Measurements from ENCODE around the gene ZBTB40.
A peak's percentile ranks its signal among the peaks of the same experiment; 100 is the strongest.

The ZBTB40 gene

DNA sequence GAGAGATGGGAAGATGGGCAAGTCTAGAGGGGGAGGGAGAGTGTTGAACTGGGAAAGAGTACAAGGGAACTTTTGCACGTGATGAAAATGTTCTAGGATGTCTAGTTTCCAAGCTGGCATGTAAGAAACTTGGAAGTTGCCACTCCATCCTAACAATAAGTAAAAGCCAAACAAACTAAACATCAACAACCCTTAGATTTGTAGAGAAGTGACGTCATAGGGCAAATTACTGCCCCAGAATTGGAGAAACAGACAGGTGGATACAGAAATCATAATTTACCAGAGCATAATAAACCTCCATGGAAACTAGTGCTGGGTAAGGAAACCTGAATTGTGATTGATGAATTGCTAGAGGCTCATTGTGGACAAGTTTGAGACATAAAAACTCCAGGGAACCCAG lies 14.7 kb upstream of the ZBTB40 start:
- no peaks in the 10 kb centered on the region for H3K4me1 ChIP-seq (ENCODE audit: control insufficient read depth, insufficient read depth, low read length, poor library complexity, severe bottlenecking)
- peaks cover 10% of the 10 kb centered on the region for H3K9me3 ChIP-seq (ENCODE audit: control insufficient read depth, low read length)
- no peaks in the 10 kb centered on the region for H3K36me3 ChIP-seq (ENCODE audit: control insufficient read depth, insufficient read depth, low read length)
- WGBS, 2 experiments (ENCODE audit: insufficient coverage in 2 of 2), result no CpG with 5 or more reads among the region's 2 CpGs
- no peak overlapping the region for H3K27ac ChIP-seq (ENCODE audit: low read depth, low read length, severe bottlenecking)
- no peak overlapping the region for H3K4me3 ChIP-seq (ENCODE audit: extremely low read depth, insufficient read depth, low read length, poor library complexity, severe bottlenecking)

DNA sequence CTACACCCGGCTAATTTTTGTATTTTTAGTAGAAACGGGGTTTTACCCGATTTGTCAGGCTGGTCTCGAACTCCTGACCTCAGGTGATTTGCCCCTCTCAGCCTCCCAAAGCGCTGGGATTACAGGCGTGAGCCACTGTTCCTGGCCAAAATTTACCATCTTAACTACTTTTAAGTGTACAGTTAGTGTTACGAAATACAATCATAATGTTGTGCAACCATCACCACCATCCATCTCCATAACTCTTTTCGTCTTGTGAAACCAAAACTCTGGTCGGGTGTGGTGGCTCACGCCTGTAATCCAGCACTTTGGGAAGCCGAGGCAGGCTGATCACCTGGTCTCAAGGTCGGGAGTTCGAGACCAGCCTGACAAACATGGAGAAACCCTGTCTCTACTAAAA lies 14.1 kb upstream of the ZBTB40 start:
- 80 to 91% methylated on average over 10 to 11 of the region's 13 CpGs for WGBS, 2 experiments (ENCODE audit: insufficient coverage in 2 of 2)
- peaks cover 10% of the 10 kb centered on the region for H3K9me3 ChIP-seq (ENCODE audit: control insufficient read depth, low read length)
- H3K4me3 ChIP-seq (ENCODE audit: extremely low read depth, insufficient read depth, low read length, poor library complexity, severe bottlenecking), result no peak overlapping the region
- no peak overlapping the region for H3K27ac ChIP-seq (ENCODE audit: low read depth, low read length, severe bottlenecking)
- H3K36me3 ChIP-seq (ENCODE audit: control insufficient read depth, insufficient read depth, low read length), result no peaks in the 10 kb centered on the region
- no peaks in the 10 kb centered on the region for H3K4me1 ChIP-seq (ENCODE audit: control insufficient read depth, insufficient read depth, low read length, poor library complexity, severe bottlenecking)

GRCh38 chr1:22440582-22440981 lies 11.1 kb upstream of the ZBTB40 start:
- Histone ChIP-seq H3K27ac (ENCODE audit: low read depth, low read length, severe bottlenecking) (no peak overlapping the region), H3K4me3 (ENCODE audit: extremely low read depth, insufficient read depth, low read length, poor library complexity, severe bottlenecking) (no peak overlapping the region), H3K9me3 (ENCODE audit: control insufficient read depth, low read length) (peaks cover 10% of the 10 kb centered on the region), H3K36me3 (ENCODE audit: control insufficient read depth, insufficient read depth, low read length) (no peaks in the 10 kb centered on the region), H3K4me1 (ENCODE audit: control insufficient read depth, insufficient read depth, low read length, poor library complexity, severe bottlenecking) (peaks cover 2% of the 10 kb centered on the region)

DNA sequence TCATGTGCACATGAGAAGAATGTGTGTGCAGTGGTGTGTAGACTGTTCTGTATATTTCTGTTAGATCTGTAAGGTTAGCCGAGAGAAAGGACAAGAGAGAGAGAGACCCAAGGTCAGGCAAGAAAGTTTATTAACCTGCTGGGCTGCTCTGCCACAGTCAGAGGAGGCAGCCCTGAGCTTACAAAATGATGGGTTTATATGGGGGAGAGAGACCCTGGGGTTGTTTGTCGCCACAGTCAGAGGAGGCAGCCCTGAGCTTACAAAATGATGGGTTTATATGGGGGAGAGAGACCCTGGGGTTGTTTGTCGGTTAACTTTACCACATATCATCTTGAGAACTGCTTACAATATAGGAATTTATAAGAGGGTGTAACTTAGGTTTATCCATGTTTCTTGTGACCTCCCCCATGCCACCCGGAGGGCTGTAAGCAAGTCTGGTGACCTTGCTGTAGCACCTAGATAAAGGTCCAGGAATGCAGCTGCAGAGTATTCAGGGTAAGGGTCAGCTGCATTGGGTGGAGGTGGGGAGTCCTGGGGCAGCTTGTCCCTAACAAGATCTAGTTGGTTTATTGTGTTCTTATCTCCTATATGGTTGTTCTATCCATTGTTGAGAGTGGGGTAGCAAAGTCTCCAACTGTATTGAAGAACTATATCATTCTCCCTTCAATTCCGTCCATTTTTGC lies 9.3 kb upstream of the ZBTB40 start:
- 44 to 45% methylated on average over 1 of the region's 5 CpGs for WGBS, 2 experiments (ENCODE audit: insufficient coverage in 2 of 2)
- Histone ChIP-seq H3K4me3 (ENCODE audit: extremely low read depth, insufficient read depth, low read length, poor library complexity, severe bottlenecking) (no peak overlapping the region), H3K36me3 (ENCODE audit: control insufficient read depth, insufficient read depth, low read length) (no peaks in the 10 kb centered on the region), H3K4me1 (ENCODE audit: control insufficient read depth, insufficient read depth, low read length, poor library complexity, severe bottlenecking) (peaks cover 8% of the 10 kb centered on the region), H3K27ac (ENCODE audit: low read depth, low read length, severe bottlenecking) (no peak overlapping the region), H3K9me3 (ENCODE audit: control insufficient read depth, low read length) (peaks cover 10% of the 10 kb centered on the region)

- Histone ChIP-seq H3K36me3 (ENCODE audit: control insufficient read depth, insufficient read depth, low read length) (no peaks in the 10 kb centered on the region), H3K4me1 (ENCODE audit: control insufficient read depth, insufficient read depth, low read length, poor library complexity, severe bottlenecking) (peaks cover 17% of the 10 kb centered on the region), H3K9me3 (ENCODE audit: control insufficient read depth, low read length) (peaks cover 10% of the 10 kb centered on the region), H3K4me3 (ENCODE audit: extremely low read depth, insufficient read depth, low read length, poor library complexity, severe bottlenecking) (no peak overlapping the region), H3K27ac (ENCODE audit: low read depth, low read length, severe bottlenecking) (no peak overlapping the region)
- 38% methylated on average over 1 of the region's 4 CpGs; no CpG with 5 or more reads in 1 of the 2 experiments for WGBS, 2 experiments (ENCODE audit: insufficient coverage in 2 of 2)
Measured at GRCh38 chr1:22443332-22443731, 8.3 kb upstream of the ZBTB40 start.

DNA sequence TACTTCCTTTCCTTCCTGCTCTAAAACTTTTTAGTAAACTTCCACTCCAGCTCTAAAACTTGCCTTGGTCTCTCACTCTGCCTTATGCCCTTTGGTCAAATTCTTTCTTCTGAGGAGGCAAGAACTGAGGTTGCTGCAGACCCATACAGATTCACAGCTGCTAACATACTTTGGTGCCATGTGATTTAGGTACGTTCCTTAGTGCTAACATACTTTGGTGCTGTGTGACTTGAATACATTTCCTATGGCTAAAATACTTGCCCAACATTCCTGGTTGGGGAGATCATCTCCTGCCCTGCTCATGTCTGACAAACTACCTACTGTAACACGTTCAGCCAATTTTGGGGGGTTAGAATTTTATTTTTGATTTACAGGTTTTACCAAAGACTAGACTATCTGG lies 6.8 kb upstream of the ZBTB40 start:
- Histone ChIP-seq H3K4me1 (ENCODE audit: control insufficient read depth, insufficient read depth, low read length, poor library complexity, severe bottlenecking) (peaks cover 19% of the 10 kb centered on the region), H3K36me3 (ENCODE audit: control insufficient read depth, insufficient read depth, low read length) (no peaks in the 10 kb centered on the region), H3K27ac (ENCODE audit: low read depth, low read length, severe bottlenecking) (no peak overlapping the region), H3K9me3 (ENCODE audit: control insufficient read depth, low read length) (peaks cover 6% of the 10 kb centered on the region), H3K4me3 (ENCODE audit: extremely low read depth, insufficient read depth, low read length, poor library complexity, severe bottlenecking) (no peak overlapping the region)
- 100% methylated on average over 1 of the region's 2 CpGs; no CpG with 5 or more reads in 1 of the 2 experiments for WGBS, 2 experiments (ENCODE audit: insufficient coverage in 2 of 2)

DNA sequence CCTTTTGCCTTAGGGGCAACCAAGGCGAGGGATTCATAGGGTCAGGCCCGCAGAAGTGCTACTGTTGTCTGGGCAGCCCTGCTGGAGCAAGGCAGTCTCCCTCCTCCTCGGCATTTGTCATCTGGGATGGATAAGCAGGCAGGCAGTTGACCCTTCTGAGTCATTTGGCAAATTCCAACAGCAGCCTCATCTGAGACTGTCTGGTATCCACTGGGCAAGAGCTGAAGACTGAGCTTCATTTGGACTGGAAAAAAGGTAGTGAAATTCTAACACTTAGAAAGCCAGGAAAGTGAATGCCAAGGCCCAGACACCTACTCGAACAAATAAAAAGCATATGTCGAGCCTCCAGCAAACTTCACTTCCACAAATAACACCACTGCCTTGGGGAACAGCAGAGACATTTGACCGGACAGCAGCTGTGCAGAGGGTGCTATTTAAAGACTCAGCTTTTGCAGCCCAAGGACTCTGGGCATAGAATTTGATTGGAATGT lies 4.0 kb upstream of the ZBTB40 start:
- H3K9me3 ChIP-seq (ENCODE audit: control insufficient read depth, low read length), result peaks cover 7% of the 10 kb centered on the region
- peak overlapping the region; percentile 83 for H3K27ac ChIP-seq (ENCODE audit: low read depth, low read length, severe bottlenecking)
- WGBS, 2 experiments (ENCODE audit: insufficient coverage in 2 of 2), result 66 to 84% methylated on average over 3 to 4 of the region's 6 CpGs
- no peak overlapping the region for H3K4me3 ChIP-seq (ENCODE audit: extremely low read depth, insufficient read depth, low read length, poor library complexity, severe bottlenecking)
- no peaks in the 10 kb centered on the region for H3K36me3 ChIP-seq (ENCODE audit: control insufficient read depth, insufficient read depth, low read length)
- peaks cover 19% of the 10 kb centered on the region for H3K4me1 ChIP-seq (ENCODE audit: control insufficient read depth, insufficient read depth, low read length, poor library complexity, severe bottlenecking)

- Histone ChIP-seq H3K27ac (ENCODE audit: low read depth, low read length, severe bottlenecking) (no peak overlapping the region), H3K4me3 (ENCODE audit: extremely low read depth, insufficient read depth, low read length, poor library complexity, severe bottlenecking) (no peak overlapping the region), H3K36me3 (ENCODE audit: control insufficient read depth, insufficient read depth, low read length) (no peaks in the 10 kb centered on the region), H3K4me1 (ENCODE audit: control insufficient read depth, insufficient read depth, low read length, poor library complexity, severe bottlenecking) (peaks cover 17% of the 10 kb centered on the region), H3K9me3 (ENCODE audit: control insufficient read depth, low read length) (peaks cover 7% of the 10 kb centered on the region)
- 66 to 92% methylated on average over 5 to 6 of the region's 7 CpGs for WGBS, 2 experiments (ENCODE audit: insufficient coverage in 2 of 2)
Measured at GRCh38 chr1:22449636-22450035, 2.0 kb upstream of the ZBTB40 start.

DNA sequence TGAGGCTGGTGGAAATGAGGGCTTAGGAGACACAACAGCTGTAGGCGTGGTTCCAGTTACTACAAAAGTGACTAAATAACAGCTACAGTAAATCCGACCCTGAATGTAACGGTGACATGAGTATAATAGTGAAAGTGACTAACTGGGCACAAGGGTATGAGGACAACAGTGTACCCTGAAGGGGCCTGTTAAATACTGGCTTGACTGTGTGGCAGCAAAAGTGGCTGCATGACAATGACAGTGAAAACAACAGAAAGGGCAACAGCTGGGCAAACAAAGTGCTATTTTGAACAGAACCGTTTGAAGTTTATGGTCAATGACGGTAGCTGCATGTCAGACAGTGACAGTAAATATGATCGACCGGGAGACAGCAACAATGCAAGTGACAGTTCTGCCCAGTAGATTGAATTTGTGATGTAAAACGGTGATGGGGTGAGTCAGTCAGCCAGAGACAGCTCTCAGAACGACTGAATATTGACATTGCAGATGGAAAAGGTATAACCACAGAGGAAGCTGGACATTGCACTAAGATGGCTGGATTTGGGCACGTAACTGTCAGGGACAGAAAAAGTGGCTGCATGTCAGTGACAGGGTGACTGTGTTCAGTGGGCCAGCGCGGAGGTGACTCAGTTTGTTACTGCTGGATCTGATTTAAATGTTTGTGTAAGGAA lies 1.2 kb upstream of the ZBTB40 start:
- H3K4me1 ChIP-seq (ENCODE audit: control insufficient read depth, insufficient read depth, low read length, poor library complexity, severe bottlenecking), result peaks cover 17% of the 10 kb centered on the region
- 85 to 86% methylated on average over 11 to 12 of the region's 12 CpGs for WGBS, 2 experiments (ENCODE audit: insufficient coverage in 2 of 2)
- peaks cover 7% of the 10 kb centered on the region for H3K9me3 ChIP-seq (ENCODE audit: control insufficient read depth, low read length)
- H3K27ac ChIP-seq (ENCODE audit: low read depth, low read length, severe bottlenecking), result no peak overlapping the region
- no peak overlapping the region for H3K4me3 ChIP-seq (ENCODE audit: extremely low read depth, insufficient read depth, low read length, poor library complexity, severe bottlenecking)
- no peaks in the 10 kb centered on the region for H3K36me3 ChIP-seq (ENCODE audit: control insufficient read depth, insufficient read depth, low read length)

- Histone ChIP-seq H3K4me1 (ENCODE audit: control insufficient read depth, insufficient read depth, low read length, poor library complexity, severe bottlenecking) (peaks cover 10% of the 10 kb centered on the region), H3K4me3 (ENCODE audit: extremely low read depth, insufficient read depth, low read length, poor library complexity, severe bottlenecking) (peak overlapping the region; percentile 93), H3K27ac (ENCODE audit: low read depth, low read length, severe bottlenecking) (peak overlapping the region; percentile 86), H3K36me3 (ENCODE audit: control insufficient read depth, insufficient read depth, low read length) (no peaks in the 10 kb centered on the region), H3K9me3 (ENCODE audit: control insufficient read depth, low read length) (peaks cover 7% of the 10 kb centered on the region)
- 10% methylated on average over 8 to 9 of the region's 12 CpGs for WGBS, 2 experiments (ENCODE audit: insufficient coverage in 2 of 2)
Measured at GRCh38 chr1:22452481-22452957, 868 bp downstream of the ZBTB40 start.

- Histone ChIP-seq H3K4me1 (ENCODE audit: control insufficient read depth, insufficient read depth, low read length, poor library complexity, severe bottlenecking) (peaks cover 4% of the 10 kb centered on the region), H3K4me3 (ENCODE audit: extremely low read depth, insufficient read depth, low read length, poor library complexity, severe bottlenecking) (peak overlapping the region; percentile 93), H3K9me3 (ENCODE audit: control insufficient read depth, low read length) (peaks cover 7% of the 10 kb centered on the region), H3K27ac (ENCODE audit: low read depth, low read length, severe bottlenecking) (no peak overlapping the region), H3K36me3 (ENCODE audit: control insufficient read depth, insufficient read depth, low read length) (no peaks in the 10 kb centered on the region)
- WGBS, 2 experiments (ENCODE audit: insufficient coverage in 2 of 2), result 100% methylated on average over 2 of the region's 2 CpGs; no CpG with 5 or more reads in 1 of the 2 experiments
Measured at GRCh38 chr1:22453181-22453580, 1.5 kb downstream of the ZBTB40 start.

All from mesodermal cell (in vitro differentiated cells).